IMR-90 (cell line): ENCODE data around the gene TGM1. TPM values are rescaled to one million over a fixed set of nuclear protein-coding genes. Genes with fewer than 3 reads are reported as not detected.

Experiments
- ATAC-seq: fragments of 200-7000 bp; cut with Tn5 transposase; 2 replicates; pipeline ENCODE4 v1.9.1; 2020; ENCODE audit warnings: low read depth, mild to moderate bottlenecking, moderate library complexity
- BruUV-seq: library from RNA; stranded (reverse); fragments of 400-500 nt; replicated peaks from 2 replicates; lab custom pipeline; 2021; lab: Mats Ljungman, UMichigan
- CTCF ChIA-PET: fragments of 300-600 bp; formaldehyde crosslinking; extraction: SDS; loops from one replicate; lab custom pipeline; 2021; ENCODE audit warnings: antibody characterized with exemption; lab: Yijun Ruan, JAX
- POLR2A ChIA-PET: fragments of 300-600 bp; sonication (Branson Sonifier 250); formaldehyde crosslinking; loops from one replicate; lab custom pipeline; 2022; ENCODE audit warnings: antibody characterized with exemption; ENCODE audit not compliant: unreplicated experiment; lab: Charles Lee
- DNase-seq: peaks from one replicate; pipeline ENCODE4 v3.0.0; 2013
- H2AFZ ChIP-seq: replicated peaks from 2 replicates; pipeline ENCODE3; 2013; ENCODE audit warnings: low read length, mild to moderate bottlenecking; ENCODE audit not compliant: poor library complexity
- H2AK5ac ChIP-seq: 2 replicates; pipeline ENCODE4 v1.6.1; 2013; ENCODE audit warnings: low read depth, low read length, inconsistent platforms
- H2AK9ac ChIP-seq: replicated peaks from 2 replicates; pipeline ENCODE3; 2013; ENCODE audit warnings: mild to moderate bottlenecking, low read depth, low read length, moderate library complexity; ENCODE audit not compliant: poor library complexity
- H2BK120ac ChIP-seq: 2 replicates; pipeline ENCODE4 v1.6.1; 2013; ENCODE audit warnings: low read depth, low read length, inconsistent platforms
- H2BK15ac ChIP-seq: 3 replicates; pipeline ENCODE4 v1.6.1; 2013; ENCODE audit warnings: low read depth, low read length, inconsistent platforms
- H2BK20ac ChIP-seq: 2 replicates; pipeline ENCODE4 v1.6.1; 2013; ENCODE audit warnings: low read depth, mild to moderate bottlenecking, inconsistent platforms, low read length, moderate library complexity
- H2BK5ac ChIP-seq: 2 replicates; pipeline ENCODE4 v1.6.1; 2013; ENCODE audit warnings: mild to moderate bottlenecking, low read depth, low read length, inconsistent platforms; ENCODE audit not compliant: poor library complexity, severe bottlenecking
- H3K14ac ChIP-seq: replicated peaks from 2 replicates; pipeline ENCODE4 v1.6.1; 2013; ENCODE audit warnings: low read depth, low read length, inconsistent platforms
- H3K18ac ChIP-seq: 2 replicates; pipeline ENCODE4 v1.6.1; 2013; ENCODE audit warnings: low read depth, low read length, control low read depth
- H3K23ac ChIP-seq: 2 replicates; pipeline ENCODE4 v1.6.1; 2013; ENCODE audit warnings: low read depth, low read length, inconsistent platforms
- H3K27ac ChIP-seq: 2 replicates; pipeline ENCODE4 v1.5.1; 2013; ENCODE audit warnings: mild to moderate bottlenecking, control low read depth, low read length; ENCODE audit not compliant: insufficient read depth
- H3K27me3 ChIP-seq: 2 replicates; pipeline ENCODE4 v1.6.1; 2013; ENCODE audit warnings: low read length; ENCODE audit not compliant: control insufficient read depth, insufficient read depth
- H3K36me3 ChIP-seq: 2 replicates; pipeline ENCODE4 v1.6.1; 2013; ENCODE audit warnings: low read length, mixed read lengths; ENCODE audit not compliant: control insufficient read depth, insufficient read depth
- H3K4ac ChIP-seq: 2 replicates; pipeline ENCODE4 v1.6.1; 2013; ENCODE audit warnings: low read depth, low read length, inconsistent platforms
- H3K4me1 ChIP-seq: 2 replicates; pipeline ENCODE4 v1.6.1; 2013; ENCODE audit warnings: low read length, mixed read lengths; ENCODE audit not compliant: control insufficient read depth, insufficient read depth
- H3K4me2 ChIP-seq: 2 replicates; pipeline ENCODE4 v1.6.1; 2013; ENCODE audit warnings: low read depth, mild to moderate bottlenecking, control low read depth, low read length, moderate library complexity
- H3K4me3 ChIP-seq: 2 replicates; pipeline ENCODE4 v1.5.1; 2013; ENCODE audit warnings: low read depth, mild to moderate bottlenecking, control low read depth, low read length, moderate library complexity; ENCODE audit not compliant: insufficient read depth
- H3K56ac ChIP-seq: 2 replicates; pipeline ENCODE4 v1.6.1; 2013; ENCODE audit warnings: low read length, inconsistent platforms; ENCODE audit not compliant: insufficient read depth; ENCODE audit errors: extremely low read depth
- H3K79me1 ChIP-seq, 2 experiments: 2 replicates each; pipeline ENCODE4 v1.6.1; 2013; ENCODE audit warnings: low read length in 2 of 2, inconsistent platforms in 1 of 2, low read depth in 1 of 2
- H3K9ac ChIP-seq: 2 replicates; pipeline ENCODE4 v1.6.1; 2013; ENCODE audit warnings: low read depth, low read length, control low read depth
- H3K9me1 ChIP-seq: 2 replicates; pipeline ENCODE4 v1.6.1; 2013; ENCODE audit warnings: low read length, inconsistent platforms; ENCODE audit not compliant: insufficient read depth
- H3K9me3 ChIP-seq: 2 replicates; pipeline ENCODE4 v1.6.1; 2013; ENCODE audit warnings: low read length; ENCODE audit not compliant: control insufficient read depth, insufficient read depth
- H4K20me1 ChIP-seq: 2 replicates; pipeline ENCODE4 v1.6.1; 2013; ENCODE audit warnings: low read length, inconsistent platforms; ENCODE audit not compliant: insufficient read depth
- H4K5ac ChIP-seq: 2 replicates; pipeline ENCODE4 v1.6.1; 2013; ENCODE audit warnings: mild to moderate bottlenecking, low read depth, low read length, control low read depth
- H4K8ac ChIP-seq, 2 experiments: 2 replicates each; pipeline ENCODE4 v1.6.1; 2013; ENCODE audit warnings: low read depth in 2 of 2, low read length in 2 of 2, control low read depth in 1 of 2, inconsistent platforms in 1 of 2
- H4K91ac ChIP-seq: 2 replicates; pipeline ENCODE4 v1.6.1; 2013; ENCODE audit warnings: low read depth, low read length, inconsistent platforms; ENCODE audit not compliant: insufficient read depth
- MAFK ChIP-seq: IDR thresholded peaks from 2 replicates; pipeline ENCODE4 v1.6.1; 2012; ENCODE audit warnings: low read depth, low read length, improper control_type of control experiment
- RAD21 ChIP-seq: IDR thresholded peaks from 2 replicates; pipeline ENCODE4 v1.6.1; 2012; ENCODE audit warnings: low read length, improper control_type of control experiment
- RCOR1 ChIP-seq: IDR thresholded peaks from 2 replicates; pipeline ENCODE4 v1.6.1; 2012; ENCODE audit warnings: mild to moderate bottlenecking, low read length, improper control_type of control experiment; ENCODE audit not compliant: insufficient replicate concordance
- RFX5 ChIP-seq: IDR thresholded peaks from 2 replicates; pipeline ENCODE4 v1.8.0; 2012; ENCODE audit warnings: low read depth, mild to moderate bottlenecking, low read length, moderate library complexity
- SMC3 ChIP-seq: fragments of 150-350 bp; IDR thresholded peaks from 2 replicates; pipeline ENCODE4 v1.6.1; 2016; ENCODE audit warnings: low read depth, mild to moderate bottlenecking, antibody characterized with exemption, low read length, moderate library complexity
- WGBS, 2 experiments: methylation state at CpG; one replicate each; pipeline versions ENCODE4 v1.1.5 to v1.1.7; 2013; ENCODE audit warnings: missing lambda C conversion rate in 2 of 2; ENCODE audit not compliant: insufficient read length in 1 of 2; ENCODE audit errors: extremely low coverage in 2 of 2; 5-methylcytosine and 5-hydroxymethylcytosine counted together
- dilution Hi-C: fragments of 300-500 bp; cut with HindIII; formaldehyde crosslinking; loops from one replicate; pipeline ENCODE4 v1.14.3; 2018; ENCODE audit warnings: low sequenced_read_pairs; ENCODE audit not compliant: unreplicated experiment
- in situ Hi-C: fragments of 300-500 bp; cut with MboI; formaldehyde crosslinking; loops from 3 replicates; pipeline ENCODE4 v1.14.3; 2019; ENCODE audit warnings: low sequenced_read_pairs, inconsistent platforms, mixed read lengths
- intact Hi-C: fragments of 100-400 bp; cut with micrococcal nuclease; formaldehyde crosslinking; loops from 2 replicates; pipeline ENCODE4 v1.10.0; 2022
- polyA plus RNA-seq, 3 experiments: library from polyadenylated mRNA; depleted of rRNA; stranded (reverse); fragments of >200 nt; gene quantifications; 2 replicates each; pipeline ENCODE4 v1.2.3, GENCODE V29; 2012; ENCODE audit warnings: low replicate concordance in 1 of 3
- total RNA-seq: library from RNA; depleted of rRNA; stranded (reverse); fragments of >200 nt; gene quantifications from 2 replicates; pipeline ENCODE4 v1.2.3, GENCODE V29; 2012
- TF ChIP-seq, protein P1 (sequence below): conservative IDR thresholded peaks from 2 replicates; pipeline ENCODE4 v1.5.1; 2012; ENCODE audit warnings: mild to moderate bottlenecking, low read depth, low read length, improper control_type of control experiment

The TGM1 gene
- total and polyA plus RNA-seq, 2 of the 4 experiments (the other 2 are of a cell fraction): 0.72 to 3.3 TPM

DNA sequence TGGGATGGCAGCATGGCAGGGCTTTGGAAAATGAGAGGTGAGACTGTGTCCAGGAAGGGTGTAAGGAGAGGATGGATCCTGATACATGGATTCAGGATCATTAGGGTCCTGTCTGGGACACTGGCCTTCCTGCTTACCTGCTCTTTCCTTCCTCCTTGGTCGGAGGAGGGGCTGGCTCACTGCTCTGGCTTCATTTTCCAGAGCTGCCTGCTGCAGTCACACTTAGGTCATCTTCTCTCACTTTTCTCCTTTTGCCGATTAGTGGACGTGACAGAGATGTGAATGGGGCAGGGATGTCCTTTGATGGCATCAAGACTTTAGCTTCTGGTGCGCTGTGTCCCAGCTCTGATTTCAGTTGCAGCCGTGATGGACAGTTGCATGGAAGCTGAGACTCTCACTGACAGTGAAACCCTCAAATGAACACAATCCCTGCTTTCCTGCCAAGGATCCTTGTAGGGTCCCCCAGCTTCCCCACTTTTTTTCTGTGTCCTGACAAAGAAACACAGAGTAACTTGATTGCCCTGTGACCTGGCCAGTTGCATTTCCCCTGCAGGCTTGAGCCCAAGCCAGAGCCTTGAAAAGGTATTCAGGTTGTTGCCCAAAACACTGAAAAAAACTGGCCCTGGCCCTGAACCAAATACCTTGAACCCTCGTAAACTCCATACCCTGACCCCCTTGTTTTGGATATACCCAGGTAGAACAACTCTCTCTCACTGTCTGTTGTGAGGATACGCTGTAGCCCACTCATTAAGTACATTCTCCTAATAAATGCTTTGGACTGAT is 45.6 kb upstream of the TGM1 start (continued):
- no peak for TF ChIP-seq RFX5

DNA sequence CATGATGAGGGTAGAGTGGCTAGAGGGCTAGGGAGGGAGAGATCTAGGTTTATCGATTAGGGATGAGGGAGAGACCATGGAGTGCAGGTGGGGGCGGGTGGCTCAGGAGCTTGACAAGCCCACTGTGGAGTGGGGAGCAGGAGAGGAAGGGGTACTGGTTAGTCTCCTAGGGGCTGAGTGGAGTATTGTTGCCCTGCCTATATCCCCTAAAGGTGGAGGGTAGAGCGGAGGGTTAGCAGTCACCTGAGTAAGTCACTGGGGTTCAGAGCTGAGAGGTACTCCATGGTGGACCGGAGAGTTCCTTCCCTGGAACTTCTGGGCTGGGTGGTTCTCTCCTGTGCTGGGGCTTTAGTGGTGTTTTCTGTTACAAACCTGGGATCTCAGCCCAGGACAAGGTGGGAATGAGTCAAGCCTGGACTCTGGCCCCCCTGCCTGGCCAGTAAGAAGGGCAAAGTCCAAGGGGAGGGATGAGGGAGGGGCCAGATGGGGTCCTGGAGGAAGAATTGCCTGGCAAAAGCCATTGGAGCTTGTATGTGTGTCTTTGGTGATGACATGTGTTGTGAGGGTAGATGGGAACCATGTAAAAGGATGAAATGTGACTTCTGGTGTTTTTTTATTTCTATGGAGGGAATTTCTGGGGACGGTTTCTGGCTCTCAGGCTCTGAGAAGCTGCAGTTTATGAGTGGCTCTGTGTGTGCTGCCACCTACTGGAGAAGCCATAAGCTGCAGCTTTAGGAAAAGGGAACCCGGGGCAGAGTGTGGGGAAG is 44.8 kb upstream of the TGM1 start, which contains the start of gene CIDEB:
Gene CIDEB, minus strand, starts transcription at position 403 of the 767 bp plus-strand sequence. Its CDS starts 119 bp downstream, at position 284.
- Histone ChIP-seq H3K23ac (no peak within 1 kb of the TSS), H3K4me2 (no peak within 1 kb of the TSS), H3K79me1 (peaks cover 3 to 9% of the 10 kb centered on the region in 2 experiments; a peak in 1 of 4 replicates), H3K9me1 (peaks cover 5% of the 10 kb centered on the region; the same call in 1 of the 2 replicates), H3K4me1 (peaks cover 10% of the 10 kb centered on the region; the same call in 1 of the 2 replicates), H4K91ac (no peak within 1 kb of the TSS), H3K18ac (no peak within 1 kb of the TSS), H2BK120ac (no peak within 1 kb of the TSS), H3K4ac (no peak within 1 kb of the TSS), H3K4me3 (no peak within 1 kb of the TSS), H3K27me3 (no peaks in the 10 kb centered on the region), H2AFZ (peak within 1 kb of the TSS; percentile 21), H3K27ac (no peak within 1 kb of the TSS), H2BK15ac (no peak within 1 kb of the TSS), H2BK5ac (no peak within 1 kb of the TSS), H4K8ac (no peak within 1 kb of the TSS), H2AK9ac (no peak within 1 kb of the TSS), H3K14ac (no peak within 1 kb of the TSS), H3K56ac (no peak within 1 kb of the TSS), H2AK5ac (no peak within 1 kb of the TSS), H3K9ac (no peak within 1 kb of the TSS), H2BK20ac (no peak within 1 kb of the TSS), H4K20me1 (peaks cover 8% of the 10 kb centered on the region; the same call in 1 of the 2 replicates), H4K5ac (no peak within 1 kb of the TSS), H3K9me3 (no peaks in the 10 kb centered on the region), H3K36me3 (peaks cover 34% of the 10 kb centered on the region)
- in situ Hi-C loops (no loop called here), intact Hi-C loops (no loop called here), dilution Hi-C loops (no loop called here)
- CTCF ChIA-PET: interaction anchor here (0.6 to 4.1 kb wide), 15 partner anchors 8 to 250 kb away, joined by 3 to 20 read pairs (median 3); partner anchors contain the start of genes DHRS1, NOP9 and TINF2
- DNase-seq: peak; percentile 43
- no peak for TF ChIP-seq RCOR1
- peak; percentile 57 for TF ChIP-seq RAD21
- TF ChIP-seq SMC3: peak; percentile 57; the same call in 1 of the 2 replicates
- TF ChIP-seq, protein P1, sequence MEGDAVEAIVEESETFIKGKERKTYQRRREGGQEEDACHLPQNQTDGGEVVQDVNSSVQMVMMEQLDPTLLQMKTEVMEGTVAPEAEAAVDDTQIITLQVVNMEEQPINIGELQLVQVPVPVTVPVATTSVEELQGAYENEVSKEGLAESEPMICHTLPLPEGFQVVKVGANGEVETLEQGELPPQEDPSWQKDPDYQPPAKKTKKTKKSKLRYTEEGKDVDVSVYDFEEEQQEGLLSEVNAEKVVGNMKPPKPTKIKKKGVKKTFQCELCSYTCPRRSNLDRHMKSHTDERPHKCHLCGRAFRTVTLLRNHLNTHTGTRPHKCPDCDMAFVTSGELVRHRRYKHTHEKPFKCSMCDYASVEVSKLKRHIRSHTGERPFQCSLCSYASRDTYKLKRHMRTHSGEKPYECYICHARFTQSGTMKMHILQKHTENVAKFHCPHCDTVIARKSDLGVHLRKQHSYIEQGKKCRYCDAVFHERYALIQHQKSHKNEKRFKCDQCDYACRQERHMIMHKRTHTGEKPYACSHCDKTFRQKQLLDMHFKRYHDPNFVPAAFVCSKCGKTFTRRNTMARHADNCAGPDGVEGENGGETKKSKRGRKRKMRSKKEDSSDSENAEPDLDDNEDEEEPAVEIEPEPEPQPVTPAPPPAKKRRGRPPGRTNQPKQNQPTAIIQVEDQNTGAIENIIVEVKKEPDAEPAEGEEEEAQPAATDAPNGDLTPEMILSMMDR: peak; percentile 88
- no peak for TF ChIP-seq MAFK
- BruUV-seq: no TSS peak
- ATAC-seq: peak; percentile 81
- POLR2A ChIA-PET: no interaction called here
- 93% methylated on average over 2 of the region's 6 CpGs; no CpG with 5 or more reads in 1 of the 2 experiments for WGBS, 2 experiments
